T-helper 1 cell treated with Interleukin-12 subunit alpha and Interleukin-12 subunit beta and Interleukin-4 antibody, amounts not matched to agents 30 ng/mL and 1 ng/mL, for 36 hours (primary cell): ENCODE data around the gene PTX4. TPM values are rescaled to one million over a fixed set of nuclear protein-coding genes. Genes with fewer than 3 reads are reported as not detected.

Experiments used
- total RNA-seq: library from RNA; stranded (reverse); gene quantifications from 2 replicates; pipeline ENCODE4 v1.2.3, GENCODE V29; 2022

Gene PTX4
- total RNA-seq, 1 donor from 2014 or later: not detected

Other genes with a start within 250 kb of the PTX4 start
- not detected in 2 replicates for gene TPSAB1, start 248.2 kb downstream of the PTX4 start, total RNA-seq
- not detected in 2 replicates for gene TPSD1, start 232.9 kb downstream of the PTX4 start, total RNA-seq
- 217 and 224 TPM in 2 replicates for gene UBE2I, start 179.3 kb downstream of the PTX4 start, total RNA-seq
- 1.4 and 1.8 TPM in 2 replicates for gene BAIAP3, start 155.3 kb downstream of the PTX4 start, total RNA-seq
- gene TSR3, start 137.1 kb downstream of the PTX4 start, total RNA-seq: 53.7 and 60.0 TPM in 2 replicates
- gene GNPTG, start 137.0 kb downstream of the PTX4 start, total RNA-seq: 36.1 and 39.1 TPM in 2 replicates
- 43.3 and 47.9 TPM in 2 replicates for gene UNKL, start 74.2 kb downstream of the PTX4 start, total RNA-seq
- 13.2 and 16.4 TPM in 2 replicates for gene UQCC4, start 68.2 kb downstream of the PTX4 start, total RNA-seq
- gene PERCC1, start 57.9 kb downstream of the PTX4 start, total RNA-seq: not detected in 2 replicates
- gene CCDC154, start 44.4 kb downstream of the PTX4 start, total RNA-seq: 1.8 and 3.2 TPM in 2 replicates
- gene CLCN7, start 13.9 kb downstream of the PTX4 start, total RNA-seq: 80.8 and 81.0 TPM in 2 replicates
- 55.7 and 56.6 TPM in 2 replicates for gene TELO2, start 4.4 kb upstream of the PTX4 start, total RNA-seq
- 49.2 and 49.9 TPM in 2 replicates for gene TMEM204, start 44.7 kb upstream of the PTX4 start, total RNA-seq
- gene IFT140, start 123.1 kb upstream of the PTX4 start, total RNA-seq: 6.7 and 8.7 TPM in 2 replicates
- 36.9 and 37.8 TPM in 2 replicates for gene CRAMP1, start 123.4 kb upstream of the PTX4 start, total RNA-seq
- gene JPT2, start 189.3 kb upstream of the PTX4 start, total RNA-seq: 66.8 and 68.8 TPM in 2 replicates
- 122 and 123 TPM in 2 replicates for gene MAPK8IP3, start 217.3 kb upstream of the PTX4 start, total RNA-seq